ENCODE data around the gene AUTS2.

Gene AUTS2

GRCh38 chr7:69827140-69827539, 228.9 kb downstream of the AUTS2 start:
- no peak for DNase-seq

- DNase-seq, result no peak
Measured at GRCh38 chr7:69827558-69827957, 229.3 kb downstream of the AUTS2 start.

GRCh38 chr7:69832356-69832755, 234.1 kb downstream of the AUTS2 start:
- no peak for DNase-seq

- no peak for DNase-seq
Measured at GRCh38 chr7:69833964-69834363, 235.7 kb downstream of the AUTS2 start.

- no peak for DNase-seq
Measured at GRCh38 chr7:69836702-69837101, 238.4 kb downstream of the AUTS2 start.

GRCh38 chr7:69837387-69838068, 239.3 kb downstream of the AUTS2 start:
- no peak for DNase-seq

GRCh38 chr7:69839782-69840181, 241.5 kb downstream of the AUTS2 start:
- DNase-seq, result no peak

GRCh38 chr7:69840248-69840647, 242.0 kb downstream of the AUTS2 start:
- no peak for DNase-seq

- DNase-seq, result no peak
Measured at GRCh38 chr7:69843653-69844052, 245.4 kb downstream of the AUTS2 start.

- no peak for DNase-seq
Measured at GRCh38 chr7:69844264-69844868, 246.1 kb downstream of the AUTS2 start.

- no peak for DNase-seq
Measured at GRCh38 chr7:69845721-69846495, 247.6 kb downstream of the AUTS2 start.

GRCh38 chr7:69847921-69848612, 249.8 kb downstream of the AUTS2 start:
- no peak for DNase-seq

GRCh38 chr7:69849268-69849667, 251.0 kb downstream of the AUTS2 start:
- DNase-seq, result no peak

GRCh38 chr7:69857014-69857413, 258.7 kb downstream of the AUTS2 start:
- DNase-seq, result no peak

- no peak for DNase-seq
Measured at GRCh38 chr7:69858471-69858870, 260.2 kb downstream of the AUTS2 start.

GRCh38 chr7:69859342-69859741, 261.1 kb downstream of the AUTS2 start:
- no peak for DNase-seq

- DNase-seq, result no peak
Measured at GRCh38 chr7:69860486-69860885, 262.2 kb downstream of the AUTS2 start.

- no peak for DNase-seq
Measured at GRCh38 chr7:69860941-69861622, 262.8 kb downstream of the AUTS2 start.

GRCh38 chr7:69862413-69863064, 264.3 kb downstream of the AUTS2 start:
- no peak for DNase-seq

- DNase-seq, result no peak
Measured at GRCh38 chr7:69864274-69864673, 266.0 kb downstream of the AUTS2 start.

- no peak for DNase-seq
Measured at GRCh38 chr7:69864822-69865221, 266.5 kb downstream of the AUTS2 start.

GRCh38 chr7:69868921-69869320, 270.6 kb downstream of the AUTS2 start:
- DNase-seq, result no peak

All from CD4-positive, alpha-beta T cell treated with Interleukin-15 for 1 hour (primary cell).